ENCODE results near the gene MIGA2.
"Not testable (repeated sequence)": the region's sequence is repeated elsewhere in the genome, so short reads cannot be mapped to it uniquely, and the experiment has no call there.

MIGA2 gene, protein sequence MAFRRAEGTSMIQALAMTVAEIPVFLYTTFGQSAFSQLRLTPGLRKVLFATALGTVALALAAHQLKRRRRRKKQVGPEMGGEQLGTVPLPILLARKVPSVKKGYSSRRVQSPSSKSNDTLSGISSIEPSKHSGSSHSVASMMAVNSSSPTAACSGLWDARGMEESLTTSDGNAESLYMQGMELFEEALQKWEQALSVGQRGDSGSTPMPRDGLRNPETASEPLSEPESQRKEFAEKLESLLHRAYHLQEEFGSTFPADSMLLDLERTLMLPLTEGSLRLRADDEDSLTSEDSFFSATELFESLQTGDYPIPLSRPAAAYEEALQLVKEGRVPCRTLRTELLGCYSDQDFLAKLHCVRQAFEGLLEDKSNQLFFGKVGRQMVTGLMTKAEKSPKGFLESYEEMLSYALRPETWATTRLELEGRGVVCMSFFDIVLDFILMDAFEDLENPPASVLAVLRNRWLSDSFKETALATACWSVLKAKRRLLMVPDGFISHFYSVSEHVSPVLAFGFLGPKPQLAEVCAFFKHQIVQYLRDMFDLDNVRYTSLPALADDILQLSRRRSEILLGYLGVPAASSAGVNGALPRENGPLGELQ

DNA sequence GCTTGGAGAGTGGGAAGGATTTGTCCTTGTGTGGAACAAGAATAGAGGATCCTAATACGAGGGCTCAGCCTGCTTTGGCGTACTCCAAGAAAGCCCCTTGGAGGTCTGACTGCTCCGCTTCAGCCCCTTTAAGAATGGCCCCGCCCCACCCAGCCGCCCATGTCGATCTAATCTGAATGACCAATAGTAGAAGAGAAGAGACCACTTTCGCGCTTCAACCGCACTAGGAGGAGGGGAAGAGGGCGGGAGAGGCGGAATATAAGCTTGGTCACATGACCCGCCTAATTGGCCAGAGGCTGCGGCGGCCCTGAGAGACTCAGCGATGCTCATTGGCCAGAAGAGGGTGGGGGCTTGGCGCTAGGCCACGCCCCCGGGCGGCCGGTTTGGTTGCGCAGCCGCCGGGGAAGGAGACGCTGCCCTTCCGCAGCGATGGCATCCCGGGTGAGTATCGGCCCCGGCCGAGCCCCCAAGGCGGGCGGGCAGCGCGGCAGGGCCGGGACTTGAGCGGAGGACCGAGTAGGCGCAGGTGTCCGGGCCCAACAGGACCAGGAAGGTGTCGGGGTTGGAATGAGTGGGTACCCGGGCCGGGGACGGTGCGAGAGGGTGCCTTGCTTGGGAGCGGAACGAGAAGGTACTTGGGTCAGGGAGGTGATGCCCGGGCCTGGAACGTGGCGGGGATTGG lies at the start of gene MIGA2:
MIGA2 (plus strand) TSS at position 386 of the 682 bp plus-strand sequence. CDS start 3,969 bp downstream, outside the sequence.
- DNase-seq = peak; percentile 98

- no peak for DNase-seq
These were observed 49.8 kb upstream of the MIGA2 start for GRCh38 chr9:128986671-128987070.

DNA sequence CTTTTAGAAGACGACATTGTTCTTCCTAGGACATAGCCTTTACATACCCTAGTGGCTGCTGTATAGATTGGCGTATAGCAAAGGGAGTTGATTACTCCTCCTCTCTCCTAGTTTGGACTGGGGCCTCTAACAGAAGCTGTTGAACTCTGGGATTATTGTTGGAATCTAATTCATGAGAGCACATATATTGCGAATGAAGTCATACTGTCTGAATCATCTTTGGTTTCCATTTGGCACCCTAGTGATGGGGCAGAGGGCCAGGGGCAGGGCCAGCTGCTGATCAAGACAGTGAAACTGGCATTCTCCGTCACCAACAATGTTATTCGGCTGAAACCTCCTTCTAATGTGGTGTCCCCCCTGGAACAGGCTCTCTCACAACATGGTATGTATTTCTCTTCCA lies 48.6 kb upstream of the MIGA2 start:
- no peak for DNase-seq

DNA sequence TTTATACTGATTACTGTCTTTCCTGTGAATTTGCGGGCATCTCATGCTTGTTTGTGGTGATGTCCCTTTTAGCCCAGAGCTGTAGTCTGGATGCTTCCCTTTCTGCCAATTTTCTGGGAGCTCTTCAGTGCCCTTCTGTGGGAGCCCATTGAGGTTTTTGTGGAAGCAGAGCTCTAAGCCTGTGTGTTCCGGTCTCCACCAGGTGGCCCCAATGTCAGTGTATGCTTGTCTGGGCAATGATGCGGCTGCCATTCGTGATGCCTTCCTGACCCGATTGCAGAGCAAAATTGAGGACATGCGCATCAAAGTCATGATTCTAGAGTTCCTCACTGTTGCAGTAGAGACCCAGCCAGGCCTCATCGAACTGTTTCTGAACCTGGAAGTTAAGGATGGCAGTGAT lies 43.4 kb upstream of the MIGA2 start:
- DNase-seq = no peak

- no peak for DNase-seq
These were observed 40.6 kb upstream of the MIGA2 start for GRCh38 chr9:128995791-128996190.

- DNase-seq = no peak
These were observed 38.0 kb upstream of the MIGA2 start for GRCh38 chr9:128998462-128998861.

GRCh38 chr9:128999581-129000206 lies 36.7 kb upstream of the MIGA2 start:
- no peak for DNase-seq

DNA sequence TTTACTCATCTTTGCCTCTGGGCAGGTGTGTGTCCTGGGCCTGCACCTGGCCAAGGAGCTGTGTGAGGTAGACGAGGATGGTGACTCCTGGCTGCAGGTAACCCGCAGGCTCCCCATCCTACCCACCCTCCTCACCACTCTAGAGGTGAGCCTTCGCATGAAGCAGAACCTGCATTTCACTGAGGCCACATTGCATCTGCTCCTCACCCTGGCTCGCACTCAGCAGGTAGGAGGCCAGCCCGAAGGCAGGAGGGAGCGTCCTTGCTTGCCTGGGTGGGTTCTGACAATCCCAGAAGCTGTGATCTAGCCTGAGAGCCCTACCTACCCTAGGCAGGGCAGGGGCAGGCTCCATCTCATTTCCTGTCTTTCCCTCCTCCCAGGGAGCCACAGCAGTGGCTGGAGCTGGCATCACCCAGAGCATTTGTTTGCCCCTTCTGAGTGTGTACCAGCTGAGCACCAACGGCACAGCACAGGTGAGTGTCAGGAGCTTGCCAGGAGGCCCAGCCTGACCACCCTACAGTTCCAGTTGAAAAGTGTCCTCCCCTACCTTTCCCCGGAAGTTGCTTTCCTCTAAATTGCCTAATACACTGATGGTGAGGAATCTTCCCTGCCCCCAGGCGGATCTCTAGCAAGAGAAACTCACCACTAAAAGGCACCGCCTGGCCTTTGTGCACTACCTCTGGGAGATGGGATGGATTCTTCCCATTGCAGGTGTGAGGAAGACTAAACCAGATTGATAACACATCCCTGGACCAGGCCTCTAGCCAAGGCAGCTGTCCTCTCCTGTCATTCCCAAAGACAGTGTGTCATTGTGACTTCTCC lies 34.7 kb upstream of the MIGA2 start:
- DNase-seq = no peak

DNA sequence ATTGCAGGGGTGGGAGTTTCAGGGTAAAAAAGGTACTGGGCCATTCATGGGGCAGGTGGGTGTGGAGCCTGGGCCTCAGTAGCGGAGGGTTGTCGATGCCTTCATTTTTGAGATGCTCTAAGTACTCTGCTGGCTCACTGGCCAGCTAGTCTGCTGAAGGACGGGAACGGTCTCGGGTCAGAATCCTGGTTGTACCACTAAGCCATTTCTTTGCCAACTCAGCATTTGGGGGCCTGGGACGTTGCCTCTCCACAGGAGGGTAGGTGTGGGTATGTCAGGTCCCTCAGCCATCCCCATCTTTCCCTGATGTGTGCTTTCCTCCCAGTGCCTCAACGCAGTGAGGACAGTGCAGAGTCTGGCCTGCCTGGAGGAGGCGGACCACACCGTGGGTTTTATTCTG lies 33.4 kb upstream of the MIGA2 start:
- no peak for DNase-seq

DNA sequence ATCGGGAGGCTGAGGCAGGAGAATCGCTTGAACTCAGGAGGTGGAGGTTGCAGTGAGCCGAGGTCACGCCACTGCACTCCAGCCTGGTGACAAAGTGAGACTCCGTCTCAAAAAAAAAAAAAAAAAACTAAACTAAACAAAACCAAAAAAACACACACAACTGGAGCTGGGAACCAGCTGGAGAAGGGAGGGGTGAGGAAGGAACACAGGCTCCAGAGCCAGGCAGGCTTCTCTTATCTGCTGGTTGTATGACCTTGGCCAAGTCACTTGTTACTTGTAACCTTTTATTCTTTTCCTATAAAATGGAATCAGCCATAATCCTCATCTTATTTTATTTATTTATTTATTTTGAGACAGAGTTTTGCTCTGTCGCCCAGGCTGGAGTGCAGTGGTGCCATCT lies 32.3 kb upstream of the MIGA2 start:
- DNase-seq = not testable (repeated sequence)

- no peak for DNase-seq
These were observed 31.0 kb upstream of the MIGA2 start for GRCh38 chr9:129005336-129005997.

GRCh38 chr9:129006328-129007034 lies 29.9 kb upstream of the MIGA2 start:
- DNase-seq = no peak

DNA sequence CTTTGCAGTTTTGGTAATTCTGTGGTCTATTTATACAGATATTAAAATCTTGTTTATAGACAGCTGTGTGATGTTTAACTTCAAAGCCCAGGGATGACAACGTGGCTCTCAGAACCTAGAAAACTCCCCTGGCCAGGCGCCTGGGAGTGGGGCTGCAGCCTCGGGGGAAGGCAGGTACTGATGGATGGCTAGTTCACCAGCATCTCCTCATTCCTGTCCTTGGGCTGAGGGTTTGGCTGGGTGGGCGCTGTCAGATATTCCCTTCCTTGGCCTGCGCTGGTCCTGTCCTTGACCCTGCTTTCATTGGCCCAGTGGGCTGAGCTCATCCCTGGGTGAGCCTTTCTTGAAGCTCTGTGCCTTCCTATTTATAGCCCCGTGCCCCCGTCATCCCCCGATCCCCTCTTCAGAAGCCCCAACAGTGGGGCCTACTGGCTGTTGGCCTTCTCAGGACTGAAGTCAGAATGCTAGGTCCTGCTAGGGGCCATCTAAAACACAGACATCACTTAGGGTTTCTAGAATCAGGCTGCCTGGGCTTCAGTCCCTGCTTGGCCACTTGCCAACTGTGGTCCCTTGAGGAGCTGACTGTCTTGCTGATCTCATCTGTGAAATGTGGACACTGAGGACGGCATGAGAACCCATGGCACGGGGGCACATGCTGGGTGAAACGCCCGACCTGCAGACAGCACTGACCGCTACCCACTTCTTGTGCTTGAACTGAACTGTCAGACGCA lies 29.2 kb upstream of the MIGA2 start:
- no peak for DNase-seq

DNA sequence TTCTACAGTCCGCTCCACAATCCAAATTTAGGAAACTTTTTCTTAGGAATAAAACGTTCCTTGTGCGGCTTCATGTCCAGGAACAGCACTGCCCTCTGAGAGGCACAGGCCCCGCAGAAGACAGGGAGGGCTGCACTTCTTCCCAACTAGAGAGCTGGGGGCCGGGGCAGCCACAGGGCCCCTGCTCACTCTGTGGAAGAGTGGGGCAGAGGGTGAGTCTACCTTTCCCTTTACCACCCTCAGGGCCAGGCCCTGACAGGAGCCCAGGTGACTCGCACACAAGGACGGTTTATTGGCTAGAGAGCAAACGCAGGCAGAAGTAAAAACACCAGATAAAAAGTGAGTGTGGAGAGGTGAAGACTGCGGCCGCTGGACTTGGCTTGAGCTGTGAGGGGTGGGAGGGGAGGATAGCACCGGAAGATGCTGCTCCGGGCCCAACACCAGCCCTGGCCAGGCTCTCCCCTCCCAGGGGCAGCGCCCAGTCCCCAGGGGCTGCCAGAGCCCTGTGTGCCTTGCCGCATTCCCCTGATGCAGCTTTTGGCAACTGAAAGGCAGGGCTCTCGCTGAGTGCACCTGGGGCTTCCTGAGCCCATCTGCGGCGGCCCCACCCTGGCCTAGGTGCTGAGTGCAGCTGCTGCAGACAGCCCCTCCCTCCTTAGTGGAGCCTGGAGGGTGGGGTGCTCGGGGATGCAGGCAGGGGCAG lies 28.5 kb upstream of the MIGA2 start:
- DNase-seq = no peak

DNA sequence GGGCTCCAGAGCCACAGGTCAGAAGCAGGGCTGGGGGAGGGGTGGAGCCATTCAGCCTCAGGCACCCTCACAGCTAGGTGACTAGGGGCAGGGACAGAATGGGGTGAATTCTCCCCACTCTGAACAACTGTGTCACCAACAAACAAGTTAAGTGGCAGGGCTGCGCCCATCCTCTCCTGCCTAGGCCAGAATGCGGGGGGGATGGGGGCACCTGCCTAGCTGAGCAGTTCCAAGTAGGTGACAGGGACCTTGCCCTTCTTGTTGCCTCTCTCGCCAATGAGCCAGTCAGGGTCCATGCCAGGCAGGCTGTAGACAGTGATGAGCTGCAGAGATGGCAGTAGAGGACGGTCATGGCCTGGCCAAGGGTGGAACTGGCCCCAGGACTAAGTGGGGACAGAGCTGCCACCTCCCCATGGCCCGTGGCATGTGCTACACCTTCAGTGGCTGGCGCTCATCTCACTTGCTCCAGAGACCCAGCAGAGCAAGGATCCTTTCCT lies 27.9 kb upstream of the MIGA2 start:
- no peak for DNase-seq

- DNase-seq = no peak
These were observed 27.3 kb upstream of the MIGA2 start for GRCh38 chr9:129008986-129009583.

- no peak for DNase-seq
These were observed 26.8 kb upstream of the MIGA2 start for GRCh38 chr9:129009584-129010141.

DNA sequence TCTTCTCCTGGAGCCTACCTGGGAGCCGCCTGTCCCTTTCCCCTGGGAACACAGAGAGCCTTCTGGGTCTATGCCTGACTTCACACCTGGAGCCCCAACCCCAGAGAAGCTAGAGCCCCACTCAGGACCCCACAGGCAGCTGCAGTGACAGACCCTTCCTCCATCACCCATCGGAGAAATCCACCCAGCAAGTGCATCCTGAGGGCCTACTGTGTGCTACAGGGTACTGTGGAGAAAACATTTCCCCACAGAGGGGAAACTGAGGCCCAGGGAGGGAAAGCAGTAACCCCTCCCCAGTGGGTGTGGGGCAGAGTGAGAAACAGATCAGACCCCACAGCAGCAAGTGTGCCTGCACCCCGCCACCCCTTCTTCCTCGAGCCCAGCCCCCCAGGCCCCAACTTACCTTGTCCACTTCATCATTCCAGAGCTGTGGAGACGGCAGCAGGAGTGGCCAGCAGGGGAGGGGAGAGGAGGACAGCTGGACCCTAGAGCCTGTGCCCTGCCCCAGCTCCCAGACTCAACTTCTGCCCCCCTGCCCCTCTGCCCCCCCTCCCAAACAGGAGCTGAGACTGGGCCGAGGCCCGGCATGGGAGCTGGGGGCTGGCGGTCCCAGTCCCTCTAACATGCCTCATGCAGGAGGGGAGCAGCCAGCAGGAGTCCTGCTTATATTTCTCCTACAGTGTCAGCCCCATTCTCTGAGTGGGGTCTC lies 26.0 kb upstream of the MIGA2 start:
- DNase-seq = no peak
